PC-9 (cell line): ENCODE data around the gene MASP1. TPM values are rescaled to one million over a fixed set of nuclear protein-coding genes. Genes with fewer than 3 reads are reported as not detected.
A peak's percentile ranks its signal among the peaks of the same experiment; 100 is the strongest.

Experiments
- BruUV-seq: library from RNA; stranded (reverse); fragments of 400-500 nt; replicated peaks from 2 replicates; lab custom pipeline; 2021; lab: Mats Ljungman, UMichigan
- CTCF ChIA-PET: fragments of 300-600 bp; sonication (Branson Sonifier 250); formaldehyde crosslinking; loops from one replicate; lab custom pipeline; 2022; ENCODE audit warnings: antibody characterized with exemption; lab: Charles Lee
- POLR2A ChIA-PET: fragments of 300-600 bp; sonication (Branson Sonifier 250); formaldehyde crosslinking; loops from one replicate; lab custom pipeline; 2022; ENCODE audit warnings: antibody characterized with exemption; ENCODE audit not compliant: unreplicated experiment; lab: Charles Lee
- DNase-seq, 2 experiments: peaks; one replicate each; pipeline versions ENCODE4 v3.0.0 to v3.0.0-alpha.2; 2015 to 2022; ENCODE audit warnings: mixed read lengths in 1 of 2
- H2AFZ ChIP-seq: fragments of 200-600 bp; sonication (generic); 2 replicates; pipeline ENCODE4 v1.8.1; 2017; ENCODE audit warnings: antibody characterized with exemption
- H3F3A ChIP-seq: fragments of 200-600 bp; sonication (generic); 2 replicates; pipeline ENCODE4 v1.8.1; 2017; ENCODE audit warnings: antibody characterized with exemption, mild to moderate bottlenecking, low read depth; ENCODE audit not compliant: insufficient read depth
- H3K27ac ChIP-seq: fragments of 200-600 bp; sonication (generic); 2 replicates; pipeline ENCODE4 v1.6.1; 2016; ENCODE audit warnings: mixed run types
- H3K27me3 ChIP-seq: fragments of 200-600 bp; sonication (generic); 2 replicates; pipeline ENCODE4 v1.6.1; 2016; ENCODE audit warnings: low read depth, mixed run types; ENCODE audit not compliant: insufficient read depth
- H3K36me3 ChIP-seq: fragments of 200-600 bp; sonication (generic); 2 replicates; pipeline ENCODE4 v1.6.1; 2016; ENCODE audit warnings: low read depth, mixed run types
- H3K4me1 ChIP-seq: fragments of 200-600 bp; sonication (generic); replicated peaks from 2 replicates; pipeline ENCODE4 v1.6.1; 2016; ENCODE audit warnings: mixed run types; ENCODE audit not compliant: insufficient read depth
- H3K4me2 ChIP-seq: fragments of 200-600 bp; sonication (generic); 2 replicates; pipeline ENCODE4 v1.6.1; 2017; ENCODE audit warnings: mixed run types
- H3K4me3 ChIP-seq: fragments of 200-600 bp; sonication (generic); 2 replicates; pipeline ENCODE4 v1.6.1; 2016; ENCODE audit warnings: mixed run types
- H3K79me2 ChIP-seq: fragments of 200-600 bp; sonication (generic); 2 replicates; pipeline ENCODE4 v1.6.1; 2017; ENCODE audit warnings: low read depth, mixed run types
- H3K9me2 ChIP-seq: fragments of 200-600 bp; sonication (generic); 2 replicates; pipeline ENCODE4 v1.8.1; 2017; ENCODE audit warnings: mild to moderate bottlenecking; ENCODE audit not compliant: insufficient read depth
- H3K9me3 ChIP-seq: fragments of 200-600 bp; sonication (generic); 2 replicates; pipeline ENCODE4 v1.8.1; 2016; ENCODE audit warnings: low read depth; ENCODE audit not compliant: insufficient read depth
- H4K20me1 ChIP-seq: fragments of 200-600 bp; sonication (generic); 2 replicates; pipeline ENCODE4 v1.8.1; 2017; ENCODE audit not compliant: insufficient read depth
- CTCF ChIP-seq: fragments of 200-600 bp; sonication (generic); conservative IDR thresholded peaks from 2 replicates; pipeline ENCODE4 v1.6.1; 2017; ENCODE audit warnings: mixed run types, antibody characterized with exemption, mild to moderate bottlenecking, moderate library complexity
- EZH2 ChIP-seq: fragments of 200-600 bp; sonication (generic); IDR thresholded peaks from 2 replicates; pipeline ENCODE4 v1.8.0; 2017; ENCODE audit warnings: antibody characterized with exemption, low read depth
- intact Hi-C: fragments of 100-400 bp; cut with micrococcal nuclease; formaldehyde crosslinking; loops from one replicate; pipeline ENCODE4 v1.10.0; 2022; ENCODE audit not compliant: unreplicated experiment
- total RNA-seq: library from RNA; stranded (reverse); gene quantifications from 2 replicates; pipeline ENCODE4 v1.2.3, GENCODE V29; 2021

MASP1 gene
- total RNA-seq, 1 experiment from 2014 or later, result not detected

- TF ChIP-seq EZH2 (no peak), CTCF (peak; percentile 99)
- POLR2A ChIA-PET, result interaction anchor here (0.5 kb wide), 2 partner anchors 182 to 473 kb away, joined by 3 to 5 read pairs; no protein-coding TSS in a partner anchor
- no peaks in the 10 kb centered on the region for H4K20me1 ChIP-seq
- CTCF ChIA-PET, result interaction anchor here (0.6 to 4.6 kb wide), 18 partner anchors 9 to 1015 kb away, joined by 3 to 81 read pairs (median 4); partner anchors contain the start of gene RPL39L
- H3F3A ChIP-seq, result no peaks in the 10 kb centered on the region
- H2AFZ ChIP-seq, result no peak overlapping the region
- H3K9me2 ChIP-seq, result no peaks in the 10 kb centered on the region
- H3K27me3 ChIP-seq, result peaks cover 43% of the 10 kb centered on the region
- no peaks in the 10 kb centered on the region for H3K9me3 ChIP-seq
- no TSS peak for BruUV-seq
- intact Hi-C loops, result loop anchor here (1.0 to 5.0 kb wide), 8 partner anchors 99 to 470 kb away; partner anchors contain the start of gene RPL39L
- no peaks in the 10 kb centered on the region for H3K4me1 ChIP-seq
- H3K36me3 ChIP-seq, result no peaks in the 10 kb centered on the region
- no peaks in the 10 kb centered on the region for H3K79me2 ChIP-seq
- DNase-seq, result peak in 1 of 2 experiments; percentile 49
- peak overlapping the region; percentile 7; the same call in 1 of the 2 replicates for H3K4me3 ChIP-seq
- no peak overlapping the region for H3K27ac ChIP-seq
- H3K4me2 ChIP-seq, result peak overlapping the region; percentile 54
Observed at GRCh38 chr3:187318819-187319616, 27.5 kb upstream of the MASP1 start.

GRCh38 chr3:187315872-187316271, 24.3 kb upstream of the MASP1 start:
- Histone ChIP-seq H3F3A (no peaks in the 10 kb centered on the region), H3K9me3 (no peaks in the 10 kb centered on the region), H4K20me1 (no peaks in the 10 kb centered on the region), H3K79me2 (no peaks in the 10 kb centered on the region), H3K27ac (no peak overlapping the region), H3K36me3 (no peaks in the 10 kb centered on the region), H3K9me2 (no peaks in the 10 kb centered on the region), H3K4me2 (no peak overlapping the region), H3K4me3 (no peak overlapping the region), H3K27me3 (peaks cover 50% of the 10 kb centered on the region), H3K4me1 (no peaks in the 10 kb centered on the region), H2AFZ (no peak overlapping the region)
- intact Hi-C loops, result loop anchor here (5.0 kb wide), 3 partner anchors 179 to 301 kb away; partner anchors contain the start of gene RPL39L
- CTCF ChIA-PET, result no interaction called here
- DNase-seq, result no peak
- POLR2A ChIA-PET, result interaction anchor here (0.6 kb wide), 1 partner anchor 220 kb away, joined by 3 read pairs; no protein-coding TSS in a partner anchor
- no TSS peak for BruUV-seq
- TF ChIP-seq CTCF (no peak), EZH2 (no peak)

- Histone ChIP-seq H3K36me3 (no peaks in the 10 kb centered on the region), H3F3A (no peaks in the 10 kb centered on the region), H3K9me2 (no peaks in the 10 kb centered on the region), H4K20me1 (no peaks in the 10 kb centered on the region), H3K4me2 (no peak overlapping the region), H3K27ac (no peak overlapping the region), H3K27me3 (peaks cover 37% of the 10 kb centered on the region), H3K79me2 (no peaks in the 10 kb centered on the region), H3K9me3 (no peaks in the 10 kb centered on the region), H3K4me3 (no peak overlapping the region), H2AFZ (no peak overlapping the region), H3K4me1 (no peaks in the 10 kb centered on the region)
- DNase-seq, result no peak
- no TSS peak for BruUV-seq
- ChIA-PET POLR2A (no interaction called here), CTCF (interaction anchor here (0.6 kb wide), 1 partner anchor 492 kb away, joined by 3 read pairs; no protein-coding TSS in a partner anchor)
- TF ChIP-seq EZH2, result no peak
- TF ChIP-seq CTCF, result no peak
- intact Hi-C loops, result no loop called here
Observed at GRCh38 chr3:187314176-187314575, 22.6 kb upstream of the MASP1 start.
